ENCODE data around the gene DNAH2. TPM values are rescaled to one million over a fixed set of nuclear protein-coding genes. Genes with fewer than 3 reads are reported as not detected.

The DNAH2 gene
- total and polyA plus RNA-seq, 9 donors = 0.88 to 10.3 (median 2.5) TPM

- DNase-seq = peak; percentile 93 to 95 (median 94)
- intact Hi-C loops (cut with DNase I) = loop anchor here in 1 of 4 donors (10.0 kb wide), 1 partner anchor 313 kb away; the partner anchor contains the start of gene PER1
- peak overlapping the region; percentile 83 for H3K4me3 ChIP-seq
- no peaks in the 10 kb centered on the region for H3K27me3 ChIP-seq
- H3K36me3 ChIP-seq = no peaks in the 10 kb centered on the region
- 2 to 4% (median 3%) methylated on average over 21 to 33 of the region's 34 CpGs for WGBS, 3 donors
- TF ChIP-seq EP300 (IDR thresholded peaks at IDR 0.05) (no peak), POLR2A (IDR thresholded peaks at IDR 0.05) (no peak), CTCF (IDR thresholded peaks at IDR 0.05) (no peak)
- H3K27ac ChIP-seq = peak overlapping the region; percentile 81 to 90
- H3K9me3 ChIP-seq = no peaks in the 10 kb centered on the region
- peaks cover 17% of the 10 kb centered on the region for H3K4me1 ChIP-seq (ENCODE audit: insufficient read depth)
Measured at GRCh38 chr17:7841396-7841914, 123.9 kb downstream of the DNAH2 start.

GRCh38 chr17:7841915-7842379 is 124.4 kb downstream of the DNAH2 start:
- H3K4me1 ChIP-seq (ENCODE audit: insufficient read depth) = peaks cover 17% of the 10 kb centered on the region
- intact Hi-C loops (cut with DNase I) = loop anchor here in 1 of 4 donors (10.0 kb wide), 1 partner anchor 313 kb away; the partner anchor contains the start of gene PER1
- H3K9me3 ChIP-seq = no peaks in the 10 kb centered on the region
- no peaks in the 10 kb centered on the region for H3K36me3 ChIP-seq
- TF ChIP-seq CTCF (IDR thresholded peaks at IDR 0.05) (peak in 2 of 3 donors; percentile 35 to 57), EP300 (IDR thresholded peaks at IDR 0.05) (no peak)
- WGBS, 3 donors = 0% methylated on average over 35 to 46 of the region's 46 CpGs
- peak; percentile 91 to 96 (median 94) for DNase-seq
- H3K27ac ChIP-seq = peak overlapping the region; percentile 81 to 90
- peak overlapping the region; percentile 83 for H3K4me3 ChIP-seq
- no peaks in the 10 kb centered on the region for H3K27me3 ChIP-seq

GRCh38 chr17:7842380-7843256 is 125.1 kb downstream of the DNAH2 start:
- intact Hi-C loops (cut with DNase I) = loop anchor here in 1 of 4 donors (10.0 kb wide), 1 partner anchor 312 kb away; the partner anchor contains the start of gene PER1

More at GRCh38 chr17:7842380-7843256, 125.1 kb downstream of the DNAH2 start:
- DNase-seq = peak; percentile 76 to 89 (median 81)
- Histone ChIP-seq H3K4me1 (ENCODE audit: insufficient read depth) (peaks cover 17% of the 10 kb centered on the region), H3K27ac (peak overlapping the region; percentile 81 to 90), H3K27me3 (no peaks in the 10 kb centered on the region), H3K4me3 (peak overlapping the region; percentile 83), H3K36me3 (no peaks in the 10 kb centered on the region), H3K9me3 (no peaks in the 10 kb centered on the region)
- TF ChIP-seq POLR2A (IDR thresholded peaks at IDR 0.05) (peak; percentile 38), EP300 (IDR thresholded peaks at IDR 0.05) (peak; percentile 70), CTCF (IDR thresholded peaks at IDR 0.05) (no peak)
- WGBS, 3 donors = 0 to 1% (median 1%) methylated on average over 47 of the region's 47 CpGs
